ENCODE measurements around the gene PLEK.
"Not testable (repeated sequence)": the region's sequence is repeated elsewhere in the genome, so short reads cannot be mapped to it uniquely, and the experiment has no call there.

The PLEK gene

DNA sequence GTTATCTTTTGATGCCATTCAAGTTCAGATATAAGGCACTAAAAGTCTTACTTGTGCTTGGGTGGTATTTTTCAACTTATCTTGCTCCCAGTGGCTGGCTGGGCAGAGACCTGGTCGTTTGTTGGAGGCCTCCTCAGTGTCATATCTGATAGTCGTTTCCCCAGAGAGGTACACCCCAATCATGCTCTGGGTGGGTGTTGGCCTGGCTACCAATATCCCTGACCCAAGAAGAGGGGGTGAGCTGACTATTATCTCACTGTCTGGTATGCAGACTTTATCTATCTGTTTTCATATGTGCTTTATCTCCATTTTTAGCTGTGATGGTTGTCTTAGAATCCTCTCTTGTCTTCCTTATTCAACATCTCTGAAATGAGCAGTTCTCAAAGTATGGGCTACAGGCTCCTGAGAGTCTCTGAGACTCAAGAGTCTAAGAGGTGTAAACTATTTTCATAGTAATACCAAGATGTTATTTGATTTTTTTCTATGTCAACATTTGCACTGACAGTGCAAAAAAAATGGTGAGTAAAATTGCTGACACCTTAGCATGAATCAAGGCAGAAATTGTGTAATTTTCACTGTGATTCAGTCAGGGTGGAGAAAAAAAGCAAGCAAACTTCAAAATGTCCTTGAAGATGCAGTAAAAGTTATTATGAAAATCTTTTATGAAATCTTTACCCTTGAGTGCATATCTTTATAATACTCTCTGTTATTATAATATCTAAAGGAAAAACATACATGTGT lies 12.3 kb upstream of the PLEK start:
- no peak for DNase-seq (ENCODE audit: low read depth in 2 of 2)

DNA sequence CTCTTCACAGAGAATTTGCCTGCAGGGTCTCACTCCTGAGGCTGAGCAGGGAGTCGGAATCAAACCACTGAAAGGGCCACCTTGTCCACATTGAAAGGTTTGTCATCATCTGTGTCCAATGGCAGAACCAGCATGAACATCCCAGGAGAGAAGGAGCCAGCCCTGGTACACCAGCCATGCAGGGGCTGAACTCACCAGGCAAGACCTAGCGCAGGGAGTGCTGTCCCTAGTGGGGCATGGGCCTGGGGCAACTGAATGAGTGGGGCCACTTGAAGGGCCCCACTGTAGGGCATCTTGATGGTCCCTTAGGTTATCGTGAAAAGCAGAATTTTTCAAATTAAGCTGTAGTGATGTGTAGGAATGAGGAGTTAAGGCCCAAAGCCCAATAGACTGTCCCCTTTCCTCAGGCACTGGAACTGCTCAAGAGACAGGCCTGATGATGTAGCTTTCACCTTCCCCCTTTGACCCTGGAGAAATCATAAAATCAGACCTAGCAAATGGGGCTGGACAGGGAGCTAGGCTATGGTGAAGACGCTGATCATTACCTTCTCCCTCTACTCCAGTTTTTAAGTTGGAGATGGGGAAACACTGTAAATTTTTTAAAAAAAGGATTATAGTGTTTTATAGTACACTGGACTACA lies 8.4 kb upstream of the PLEK start:
- no peak for DNase-seq (ENCODE audit: low read depth in 2 of 2)

DNA sequence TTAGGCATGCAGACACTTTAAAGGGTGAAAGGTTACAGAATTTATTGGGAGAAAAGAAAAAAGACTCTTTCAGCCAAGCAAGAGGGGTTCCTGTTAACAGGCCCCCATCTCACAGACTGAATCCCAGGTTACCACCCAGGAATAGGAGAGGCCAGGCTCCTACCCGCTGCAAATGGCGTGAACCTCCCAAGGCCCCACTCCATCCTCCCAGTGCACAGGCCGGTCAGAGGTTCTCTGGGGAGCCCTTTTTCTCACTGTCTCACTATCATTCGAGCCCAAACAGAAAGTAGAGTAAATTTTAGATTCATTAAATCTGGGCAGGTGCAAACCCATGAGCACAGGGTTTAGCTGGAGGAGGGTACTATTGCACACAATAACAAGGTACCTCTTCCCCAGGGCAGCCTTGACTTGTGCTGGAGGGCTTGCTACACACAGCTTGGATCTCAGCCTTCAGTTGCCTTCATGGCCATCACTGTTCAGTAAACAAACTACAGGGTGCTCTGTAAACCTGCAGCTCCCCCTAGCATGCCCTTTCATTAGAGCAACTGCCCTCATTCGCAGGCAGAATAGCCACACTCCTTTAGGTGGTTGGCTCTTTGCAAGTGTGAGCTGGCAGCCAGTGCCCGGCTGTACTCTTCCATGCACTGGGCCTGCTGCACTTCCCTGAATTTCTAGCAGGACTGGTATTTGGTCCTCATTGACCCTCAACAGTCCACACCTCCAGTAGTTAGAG lies 7.3 kb upstream of the PLEK start:
- DNase-seq (ENCODE audit: low read depth in 2 of 2): no peak

DNA sequence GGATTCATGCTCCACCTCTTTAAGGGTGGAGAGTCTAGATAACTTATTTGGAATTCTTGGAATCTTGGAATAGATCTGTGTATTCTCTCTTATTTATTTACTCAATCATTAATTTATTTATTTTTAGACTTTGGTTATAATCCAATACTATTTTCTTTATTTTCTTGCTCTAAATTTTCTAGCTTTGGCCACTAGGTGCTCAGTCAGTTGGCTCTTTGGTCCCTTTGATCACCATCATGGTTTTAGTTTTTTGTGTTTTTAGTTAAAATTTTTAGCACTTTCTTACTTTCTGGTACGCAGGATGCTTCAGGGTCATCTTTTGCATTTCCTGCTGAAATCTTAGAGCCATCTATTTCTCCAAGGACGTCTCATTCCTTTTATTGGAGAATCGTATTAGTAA lies 5.2 kb upstream of the PLEK start:
- no peak for DNase-seq (ENCODE audit: low read depth in 2 of 2)

DNA sequence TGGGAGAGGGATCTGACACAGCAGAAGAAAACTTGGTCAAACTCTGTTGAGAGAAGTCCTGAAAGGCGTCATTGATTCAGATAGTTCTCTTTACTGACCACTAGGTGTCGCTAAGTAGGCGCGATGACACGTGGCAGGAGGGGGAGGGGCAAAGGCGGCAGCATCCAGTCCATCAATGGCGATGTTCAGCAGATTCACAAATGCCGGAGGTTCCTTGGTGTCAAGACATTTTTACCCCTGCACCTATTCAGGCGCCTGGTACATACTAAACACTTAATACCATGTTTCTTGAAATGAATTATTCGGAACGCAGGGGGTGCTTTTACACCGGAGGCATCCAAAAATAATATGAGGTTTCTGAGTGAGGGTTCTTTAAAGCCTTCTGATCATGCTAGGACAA lies 3.0 kb upstream of the PLEK start:
- peak; percentile 55 to 62 for DNase-seq (ENCODE audit: low read depth in 2 of 2)

DNA sequence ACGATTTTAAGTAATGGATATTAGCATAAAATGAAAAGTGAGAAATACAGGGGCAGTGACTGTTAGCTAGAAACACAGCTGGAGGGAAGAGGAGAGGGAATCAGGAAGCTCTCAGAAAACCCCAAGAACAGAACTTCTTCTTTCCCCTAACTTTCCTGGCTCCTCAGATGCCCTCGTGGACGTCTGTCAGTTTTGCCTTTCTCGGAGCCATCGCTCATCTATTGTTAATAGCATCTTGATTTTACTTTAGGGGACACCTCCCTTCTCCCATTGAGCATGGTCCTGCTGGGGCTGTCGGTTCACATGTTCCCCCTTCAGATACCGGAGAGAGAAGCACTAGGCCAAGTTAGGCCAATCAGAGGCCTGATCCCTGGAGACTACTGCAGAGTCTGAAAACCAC lies 2.3 kb upstream of the PLEK start:
- no peak for DNase-seq (ENCODE audit: low read depth in 2 of 2)

DNA sequence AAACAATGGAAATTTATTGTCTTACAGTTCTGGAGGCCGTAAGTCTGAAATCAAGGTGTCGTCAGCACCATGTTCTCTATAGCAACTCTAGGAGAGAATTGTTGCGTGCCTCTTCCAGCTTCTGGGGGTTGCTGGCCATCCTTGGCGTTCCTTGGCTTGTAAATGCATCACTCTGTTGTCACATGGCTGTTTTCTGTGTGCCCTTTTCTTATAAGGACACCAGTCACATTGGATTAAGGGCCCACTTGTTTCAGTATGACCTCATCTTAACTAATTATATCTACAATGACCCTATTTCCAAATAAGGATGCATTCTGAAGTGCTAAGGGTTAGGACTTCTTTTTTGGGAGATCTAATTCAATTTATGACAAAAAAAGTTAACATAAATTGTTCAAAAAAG lies 1.4 kb upstream of the PLEK start:
- no peak for DNase-seq (ENCODE audit: low read depth in 2 of 2)

DNA sequence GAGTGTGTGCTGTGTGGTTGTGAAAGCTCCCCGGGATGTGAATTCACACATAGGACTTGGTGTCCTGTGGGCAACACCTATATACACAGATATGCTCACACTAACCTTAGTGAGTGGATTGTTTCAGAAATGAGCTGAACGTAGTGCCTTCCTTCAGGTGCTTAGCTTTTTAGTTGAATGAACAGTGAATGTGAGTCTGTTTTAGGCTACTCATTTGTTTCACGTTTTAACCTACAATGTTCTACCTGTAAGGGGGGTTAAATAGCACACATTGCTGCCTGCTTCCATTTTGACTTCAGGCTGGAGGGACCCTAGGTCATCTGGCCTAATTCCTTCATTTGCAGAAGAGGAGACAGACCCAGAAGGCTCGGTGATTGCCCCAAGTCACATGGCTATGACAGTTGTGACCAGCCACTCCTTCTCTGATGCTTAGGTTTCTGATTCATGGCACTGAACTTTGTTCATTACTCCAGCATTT lies 1.0 kb downstream of the PLEK start:
- no peak for DNase-seq (ENCODE audit: low read depth in 2 of 2)

DNA sequence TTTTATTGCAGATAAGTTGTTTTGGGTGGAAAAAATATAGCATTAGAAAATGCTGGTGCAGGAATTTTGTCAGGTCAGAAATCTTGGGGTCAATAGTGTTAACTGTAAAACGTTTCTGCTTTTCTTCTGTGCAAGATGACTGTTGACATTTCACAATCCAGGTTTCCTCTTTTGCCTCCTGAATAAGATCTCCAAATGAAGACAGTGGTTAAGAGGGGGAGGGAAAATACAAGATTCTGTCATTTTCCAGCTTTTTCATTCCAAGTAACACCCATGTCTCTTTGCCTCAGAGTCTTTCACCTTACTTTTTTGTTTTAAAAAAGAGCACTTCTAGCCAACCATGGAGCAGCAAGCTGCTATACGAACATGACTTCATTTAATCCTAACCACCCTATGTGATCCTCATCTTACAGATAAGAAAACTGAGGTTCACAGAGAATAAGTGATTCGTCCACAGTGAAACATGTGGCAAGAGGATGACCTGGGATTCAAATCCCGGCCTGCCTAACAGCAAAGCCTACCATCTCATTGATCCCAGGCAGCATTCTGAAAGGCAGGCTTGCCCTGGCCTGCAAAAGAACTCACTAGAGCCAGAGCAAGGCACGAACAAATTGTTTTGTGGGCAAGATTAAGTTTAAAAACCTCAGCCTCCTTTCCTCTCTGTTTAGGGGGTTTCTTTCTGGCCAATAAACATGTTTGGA lies 3.0 kb downstream of the PLEK start:
- DNase-seq (ENCODE audit: low read depth in 2 of 2): no peak

DNA sequence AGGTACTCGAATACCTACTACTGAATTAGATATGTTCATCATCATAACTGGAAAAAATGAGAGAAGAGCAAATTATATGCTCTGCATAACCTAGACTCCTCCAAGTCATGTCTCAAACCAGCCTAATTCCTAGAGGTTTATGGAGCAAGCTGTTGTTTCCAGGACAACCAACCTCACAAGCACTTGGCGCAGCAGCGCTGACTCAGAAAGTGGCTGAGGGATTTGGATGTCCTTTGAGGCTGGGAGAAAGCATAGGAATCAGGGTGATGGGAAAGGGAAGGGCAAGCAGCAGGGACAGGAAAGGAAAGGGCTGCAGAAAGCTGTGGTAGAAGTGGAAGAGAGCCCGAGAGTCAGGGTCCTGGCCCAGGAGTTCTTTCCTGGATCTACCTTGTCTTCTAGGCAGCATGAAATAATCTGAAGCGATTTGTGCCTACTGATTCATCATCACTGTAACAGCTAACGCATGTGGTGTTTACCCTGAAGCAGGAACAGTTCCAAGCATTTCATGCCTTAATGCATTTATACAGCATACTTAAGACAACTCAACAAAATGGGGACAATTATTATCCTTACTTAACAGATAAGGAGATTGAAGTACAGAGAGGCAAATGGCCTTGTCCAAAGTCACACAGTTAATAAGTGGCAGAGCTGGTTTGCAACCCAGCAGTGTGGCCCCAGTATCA lies 3.7 kb downstream of the PLEK start:
- no peak for DNase-seq (ENCODE audit: low read depth in 2 of 2)

DNA sequence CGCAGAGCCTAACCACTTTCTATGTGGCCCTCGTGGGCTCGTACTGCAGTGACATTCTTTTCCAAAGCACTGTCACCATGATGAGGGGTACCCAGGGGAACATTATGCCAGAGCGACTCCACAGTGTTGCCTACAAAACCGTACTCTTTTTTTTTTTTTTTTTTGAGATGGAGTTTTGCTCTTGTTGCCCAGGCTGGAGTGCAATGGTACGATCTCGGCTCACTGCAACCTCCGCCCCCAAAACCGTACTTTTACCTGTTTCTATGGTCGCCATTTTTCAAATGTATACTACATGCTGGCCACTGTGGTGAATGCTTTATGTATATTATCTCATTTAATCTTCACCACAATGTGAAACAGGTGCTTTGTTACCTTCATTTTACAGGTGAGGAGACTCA lies 4.3 kb downstream of the PLEK start:
- DNase-seq (ENCODE audit: low read depth in 2 of 2): no peak

DNA sequence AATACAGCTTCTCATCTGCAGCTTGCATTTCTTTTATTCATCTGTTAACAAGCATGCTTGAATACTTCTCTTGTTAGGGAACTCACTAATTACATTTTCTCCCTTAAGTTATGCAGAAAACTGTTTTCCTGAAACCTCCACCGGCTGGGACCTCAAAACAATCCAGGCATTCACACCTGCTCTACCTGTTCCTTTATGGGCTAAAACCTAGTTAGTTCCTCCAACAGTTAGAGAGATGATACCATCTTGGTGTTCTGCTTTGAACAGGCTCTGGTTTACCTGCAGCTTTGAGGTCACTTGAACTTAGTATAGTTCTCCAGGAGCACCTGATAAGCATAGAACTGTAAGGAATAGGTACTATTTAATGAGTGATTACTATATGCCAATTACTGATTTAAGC lies 6.1 kb downstream of the PLEK start:
- no peak for DNase-seq (ENCODE audit: low read depth in 2 of 2)

DNA sequence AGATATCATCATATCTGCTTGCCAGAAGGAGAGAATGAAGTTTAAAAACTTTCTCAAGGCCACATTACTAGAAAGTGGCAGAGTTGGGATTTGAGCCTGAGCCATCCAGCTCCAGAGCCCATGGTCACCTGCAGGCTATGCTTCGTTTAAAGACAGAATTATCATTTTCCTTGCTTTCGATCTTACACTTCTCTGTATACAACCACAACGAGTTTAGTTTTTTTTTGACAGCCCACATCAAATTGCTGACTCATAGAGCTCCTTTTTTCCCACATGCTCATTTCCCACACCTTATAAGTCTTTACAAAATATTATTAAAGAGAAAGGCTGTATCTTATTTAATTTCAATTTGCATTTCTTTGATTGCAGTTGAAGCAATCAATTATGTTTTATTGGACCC lies 6.5 kb downstream of the PLEK start:
- no peak for DNase-seq (ENCODE audit: low read depth in 2 of 2)

DNA sequence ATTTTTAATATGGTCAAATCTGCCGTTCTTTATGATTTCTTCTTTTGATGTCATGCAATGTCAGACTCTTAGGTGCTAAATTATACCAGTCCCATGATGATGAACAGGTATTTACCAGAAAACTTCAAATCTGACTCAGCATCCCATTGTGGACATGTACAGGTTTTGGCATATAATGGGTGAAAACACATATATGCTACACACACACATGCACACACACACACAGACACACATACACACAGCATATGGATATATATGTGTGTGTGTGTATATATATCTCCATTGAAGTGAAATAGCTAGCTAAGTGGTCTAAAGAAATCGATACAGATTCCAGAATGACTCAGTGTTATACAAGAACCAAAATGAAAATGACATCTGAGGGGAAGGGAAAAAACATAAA lies 7.4 kb downstream of the PLEK start:
- no peak for DNase-seq (ENCODE audit: low read depth in 2 of 2)

DNA sequence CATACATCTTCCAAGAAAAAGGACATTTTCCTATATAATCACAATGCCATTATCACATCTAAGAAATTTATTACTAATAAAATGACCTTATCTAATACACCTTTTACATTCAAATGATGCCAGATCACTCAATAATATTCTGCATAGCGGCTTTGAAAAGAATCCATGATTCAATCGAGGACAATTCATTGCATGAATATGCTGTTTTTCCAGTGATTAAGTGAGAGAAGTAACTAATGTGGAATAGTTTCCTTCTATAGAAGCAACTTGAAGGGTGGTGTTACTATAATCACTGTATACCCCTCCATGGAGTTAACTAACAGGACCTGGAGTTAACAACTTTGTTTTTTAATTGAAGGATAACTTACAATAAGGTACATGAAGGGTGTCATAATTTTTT lies 9.1 kb downstream of the PLEK start:
- DNase-seq (ENCODE audit: low read depth in 2 of 2): no peak

DNA sequence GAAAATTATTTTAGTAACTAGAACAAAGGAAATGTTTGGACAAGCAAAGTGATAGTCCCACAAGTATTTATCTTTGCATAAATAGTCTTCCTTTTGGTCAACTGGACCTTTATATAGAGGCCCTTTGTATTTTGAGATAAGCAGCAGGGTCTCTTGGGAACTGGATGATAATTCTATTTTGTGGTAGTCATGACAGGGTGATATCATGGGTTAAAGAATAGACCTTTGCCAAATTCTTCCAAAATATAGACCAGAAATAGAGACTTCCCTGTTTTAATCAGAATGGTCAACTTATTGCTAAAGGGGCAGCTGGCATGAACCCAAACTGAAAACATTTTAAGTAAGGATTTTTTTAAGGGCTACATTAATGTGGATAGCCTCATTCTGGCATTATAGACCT lies 10.5 kb downstream of the PLEK start:
- no peak for DNase-seq (ENCODE audit: low read depth in 2 of 2)

DNA sequence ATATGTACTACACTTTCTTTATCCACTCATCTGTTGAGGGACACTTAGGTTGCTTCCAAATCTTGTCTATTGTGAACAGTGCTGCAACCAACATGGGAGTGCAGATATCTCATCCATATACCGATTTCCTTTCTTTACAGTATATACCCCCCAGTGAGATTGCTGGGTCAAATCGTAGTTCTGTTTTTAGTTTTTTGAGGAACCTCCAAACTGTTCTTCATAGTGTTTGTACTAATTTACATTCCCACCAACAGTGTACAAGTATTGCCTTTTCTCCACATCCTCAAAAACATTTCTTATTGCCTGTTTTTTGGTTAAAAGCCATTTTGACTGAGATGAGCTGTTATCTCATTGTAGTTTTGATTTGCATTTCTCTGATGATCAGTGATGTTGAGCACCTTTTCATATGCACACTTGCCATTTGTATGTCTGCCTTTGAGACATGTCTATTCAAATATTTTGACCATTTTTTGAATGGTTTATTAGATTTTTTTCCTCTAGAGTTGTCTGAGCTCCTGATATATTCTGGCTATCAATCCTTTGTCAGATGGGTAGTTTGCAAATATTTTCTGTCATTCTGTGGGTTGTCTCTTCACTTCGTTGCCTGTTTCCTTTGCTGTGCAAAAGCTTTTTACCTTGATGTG lies 12.2 kb downstream of the PLEK start:
- DNase-seq (ENCODE audit: low read depth in 2 of 2): no peak

DNA sequence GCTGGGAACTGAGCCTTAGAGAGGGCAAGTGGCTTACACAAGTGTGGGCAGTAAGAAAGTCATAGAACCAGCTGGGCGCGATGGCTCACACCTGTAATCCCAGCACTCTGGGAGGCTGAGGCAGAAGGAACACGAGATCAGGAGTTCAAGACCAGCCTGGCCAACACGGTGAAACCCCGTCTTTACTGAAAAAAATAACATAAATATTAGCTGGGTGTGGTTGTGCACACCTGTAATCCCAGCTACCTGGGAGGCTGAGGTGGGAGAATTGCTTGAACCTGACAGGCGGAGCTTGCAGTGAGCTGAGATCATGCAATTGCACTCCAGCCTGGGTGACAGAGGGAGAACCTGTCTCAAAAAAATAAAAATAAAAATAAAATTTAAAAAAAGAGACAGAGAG lies 13.7 kb downstream of the PLEK start:
- DNase-seq (ENCODE audit: low read depth in 2 of 2): not testable (repeated sequence)

DNA sequence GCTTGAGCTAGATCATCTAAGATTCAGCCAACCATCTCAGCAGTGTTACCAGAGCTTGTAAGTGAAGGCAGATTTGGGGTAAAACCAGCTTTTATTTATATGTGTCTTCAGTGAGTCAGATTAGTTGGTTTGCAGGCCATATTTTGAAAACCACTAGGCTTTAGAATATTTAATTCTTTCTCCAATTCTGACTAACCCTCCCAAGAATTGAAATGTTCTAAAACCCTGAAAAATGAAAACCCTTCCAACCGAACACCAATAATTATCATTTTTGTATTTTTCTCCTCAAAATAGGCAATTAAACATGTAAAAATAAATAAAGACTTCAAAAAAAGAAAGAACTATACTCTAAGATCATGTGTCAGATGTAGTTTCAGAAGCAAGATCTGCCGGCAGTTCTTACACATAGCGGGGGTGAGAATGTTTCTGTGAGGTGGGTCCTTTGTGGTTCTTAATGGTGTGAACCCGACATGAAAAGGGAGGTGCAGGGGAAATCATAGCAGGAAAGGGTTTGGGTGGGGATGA lies 14.2 kb downstream of the PLEK start:
- DNase-seq (ENCODE audit: low read depth in 2 of 2): no peak

DNA sequence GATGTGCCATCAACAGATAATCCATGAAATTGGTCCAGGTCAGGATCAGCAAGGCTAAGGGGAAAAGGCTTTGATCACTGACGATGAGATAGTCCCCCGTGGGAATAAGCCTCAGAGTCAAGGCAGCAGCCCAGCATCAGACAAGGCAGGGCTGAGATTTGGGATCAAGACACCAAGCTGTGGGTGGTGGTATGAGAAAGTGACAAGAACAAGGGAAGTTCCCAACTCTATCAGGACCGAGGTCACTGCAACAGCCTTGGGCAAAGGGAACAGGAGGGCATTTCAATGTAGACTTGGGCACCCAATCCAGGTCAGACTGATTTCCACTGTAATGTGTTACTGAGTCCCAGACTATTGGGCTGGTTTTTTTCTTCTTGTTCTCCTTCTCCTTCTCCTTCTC lies 18.7 kb downstream of the PLEK start:
- DNase-seq (ENCODE audit: low read depth in 2 of 2): no peak

DNA sequence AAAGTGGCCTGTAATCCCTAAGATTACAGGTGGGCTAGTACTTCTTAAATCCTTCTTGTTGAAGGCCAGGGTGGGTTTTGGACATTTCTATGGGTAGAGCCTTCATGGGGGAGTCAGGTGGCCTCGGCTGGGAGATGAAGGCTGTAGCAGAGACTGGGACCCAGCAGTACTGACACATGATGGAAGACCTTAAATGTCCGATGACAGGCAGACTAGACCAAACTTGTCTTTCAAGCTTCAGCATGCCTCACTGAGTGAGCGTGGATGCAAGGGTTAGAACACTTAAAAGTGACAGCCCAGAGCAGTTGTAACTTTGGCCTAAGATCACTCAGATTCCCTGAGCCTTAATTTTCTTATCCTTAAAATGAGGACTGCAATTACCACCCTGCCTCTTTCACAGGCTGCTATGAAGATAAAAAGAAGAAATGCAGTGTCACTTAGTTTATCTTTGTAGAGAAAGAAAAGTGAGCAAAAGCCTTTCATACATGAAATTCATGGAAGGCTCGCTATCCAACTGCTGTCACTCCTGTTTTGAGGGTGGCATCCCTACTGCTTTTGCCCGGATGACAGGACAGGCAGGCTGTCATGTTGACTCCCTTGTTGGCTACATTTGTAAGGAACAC lies 19.5 kb downstream of the PLEK start:
- DNase-seq (ENCODE audit: low read depth in 2 of 2): no peak

Data from stimulated activated CD4-positive, alpha-beta T cell treated with anti-CD3 and anti-CD28 coated beads, Interleukin-1b, Interleukin-23, amount 100 ng/mL, for 1 hour (primary cell).